GM23248 (cell line): Measurements from ENCODE around the gene SURF1.

ENCODE experiments used
- EZH2 ChIP-seq: fragments of 200-600 bp; sonication (generic); IDR thresholded peaks from 2 replicates; pipeline ENCODE4 v1.6.1; 2018; ENCODE audit warnings: antibody characterized with exemption, mild to moderate bottlenecking; ENCODE audit not compliant: insufficient read depth, poor library complexity, severe bottlenecking
- EZH2phosphoT487 ChIP-seq: fragments of 200-600 bp; sonication (generic); IDR thresholded peaks from 2 replicates; pipeline ENCODE4 v1.6.1; 2018; ENCODE audit warnings: antibody characterized with exemption, moderate library complexity, mild to moderate bottlenecking, low read depth; ENCODE audit not compliant: insufficient read depth

GRCh38 chr9:133393399-133393798 lies 37.1 kb upstream of the SURF1 start:
- TF ChIP-seq EZH2phosphoT487: no peak
- no peak for TF ChIP-seq EZH2
